GM23338 (cell line): ENCODE results near the gene CMC2. TPM values are rescaled to one million over a fixed set of nuclear protein-coding genes. Genes with fewer than 3 reads are reported as not detected.

Experiments
- ATAC-seq: fragments of 200-7000 bp; cut with Tn5 transposase; 3 replicates; pipeline ENCODE4 v1.9.1; 2020
- DNase-seq: peaks from one replicate; pipeline ENCODE4 v3.0.0-alpha.2; 2015; ENCODE audit warnings: low spot score
- H2AFZ ChIP-seq: fragments of 200-600 bp; sonication (generic); 2 replicates; pipeline ENCODE4 v1.8.0; 2016; ENCODE audit warnings: antibody characterized with exemption, mild to moderate bottlenecking, moderate library complexity
- H3F3A ChIP-seq: fragments of 200-600 bp; sonication (generic); replicated peaks from 2 replicates; pipeline ENCODE4 v1.8.0; 2017; ENCODE audit warnings: antibody characterized with exemption, mixed run types, low read depth
- H3K27ac ChIP-seq: fragments of 200-600 bp; sonication (generic); 2 replicates; pipeline ENCODE4 v1.6.1; 2016; ENCODE audit warnings: low read depth
- H3K27me3 ChIP-seq: fragments of 200-600 bp; sonication (generic); 2 replicates; pipeline ENCODE4 v1.8.0; 2016; ENCODE audit warnings: mild to moderate bottlenecking, mixed run types, moderate library complexity; ENCODE audit not compliant: insufficient read depth
- H3K36me3 ChIP-seq: fragments of 200-600 bp; sonication (generic); 2 replicates; pipeline ENCODE4 v1.8.0; 2016; ENCODE audit warnings: mild to moderate bottlenecking; ENCODE audit not compliant: insufficient read depth
- H3K4me1 ChIP-seq: fragments of 200-600 bp; sonication (generic); 2 replicates; pipeline ENCODE4 v1.8.0; 2016; ENCODE audit warnings: mild to moderate bottlenecking, moderate library complexity; ENCODE audit not compliant: insufficient read depth
- H3K4me2 ChIP-seq: fragments of 200-600 bp; sonication (generic); 2 replicates; pipeline ENCODE4 v1.7.1; 2017; ENCODE audit warnings: mixed run types
- H3K4me3 ChIP-seq: fragments of 200-600 bp; sonication (generic); 2 replicates; pipeline ENCODE4 v1.6.1; 2016; ENCODE audit warnings: mixed run types
- H3K79me2 ChIP-seq: fragments of 200-600 bp; sonication (generic); replicated peaks from 2 replicates; pipeline ENCODE4 v1.8.0; 2017; ENCODE audit warnings: mild to moderate bottlenecking; ENCODE audit not compliant: insufficient read depth
- H3K9me2 ChIP-seq: fragments of 200-600 bp; sonication (generic); 2 replicates; pipeline ENCODE4 v1.8.0; 2017; ENCODE audit not compliant: insufficient read depth
- H4K20me1 ChIP-seq: fragments of 200-600 bp; sonication (generic); replicated peaks from 2 replicates; pipeline ENCODE4 v1.8.0; 2017; ENCODE audit warnings: mild to moderate bottlenecking; ENCODE audit not compliant: insufficient read depth
- H3K27ac Mint-ChIP-seq: 2 replicates; pipeline ENCODE4 v1.8.0; 2020; ENCODE audit warnings: inconsistent platforms, mild to moderate bottlenecking, moderate library complexity, mixed read lengths
- H3K27me3 Mint-ChIP-seq: 3 replicates; pipeline ENCODE4 v1.8.0; 2022; ENCODE audit warnings: low read depth, mild to moderate bottlenecking, moderate library complexity, mixed read lengths, inconsistent platforms; ENCODE audit not compliant: insufficient read depth, poor library complexity
- H3K36me3 Mint-ChIP-seq: 3 replicates; pipeline ENCODE4 v1.8.0; 2021; ENCODE audit warnings: low read depth, mild to moderate bottlenecking, inconsistent platforms, moderate library complexity, mixed read lengths
- H3K4me1 Mint-ChIP-seq: 3 replicates; pipeline ENCODE4 v1.8.0; 2020; ENCODE audit warnings: mild to moderate bottlenecking, inconsistent platforms, mixed read lengths
- H3K4me3 Mint-ChIP-seq: 3 replicates; pipeline ENCODE4 v1.8.0; 2021; ENCODE audit warnings: moderate library complexity, mild to moderate bottlenecking, inconsistent platforms, mixed read lengths
- H3K9me3 Mint-ChIP-seq: 3 replicates; pipeline ENCODE4 v1.8.0; 2020; ENCODE audit warnings: moderate library complexity, mild to moderate bottlenecking, inconsistent platforms, mixed read lengths
- CREB1 ChIP-seq: fragments of 250-450 bp; sonication (Bioruptor Pico); IDR thresholded peaks from 2 replicates; pipeline ENCODE4 v1.5.0; 2020; ENCODE audit warnings: low read depth, mild to moderate bottlenecking, moderate library complexity
- CTCF ChIP-seq, 2 experiments: fragments of 200-600 bp in 1 of 2; sonication (generic) in 1 of 2; conservative IDR thresholded peaks; 2 replicates each; pipeline versions ENCODE4 v1.5.1 to v1.6.1; 2016 to 2017; ENCODE audit warnings: antibody characterized with exemption in 2 of 2, low read depth in 2 of 2, mild to moderate bottlenecking in 2 of 2, moderate library complexity in 1 of 2
- ETS1 ChIP-seq: IDR thresholded peaks from 2 replicates; pipeline ENCODE4 v1.6.1; 2016; ENCODE audit warnings: antibody characterized with exemption
- EZH2 ChIP-seq: fragments of 200-600 bp; sonication (generic); IDR thresholded peaks from one replicate; pipeline ENCODE4 v1.8.0; 2017; ENCODE audit warnings: antibody characterized with exemption, mild to moderate bottlenecking, low read depth; ENCODE audit not compliant: unreplicated experiment
- EZH2phosphoT487 ChIP-seq: fragments of 200-600 bp; sonication (generic); IDR thresholded peaks from one replicate; pipeline ENCODE4 v1.8.1; 2018; ENCODE audit warnings: antibody characterized with exemption; ENCODE audit not compliant: unreplicated experiment
- POLR2AphosphoS5 ChIP-seq: IDR thresholded peaks from 2 replicates; pipeline ENCODE4 v1.6.1; 2016; ENCODE audit warnings: antibody characterized with exemption, low read depth
- REST ChIP-seq: IDR thresholded peaks from one replicate; pipeline ENCODE4 v1.6.1; 2018; ENCODE audit warnings: antibody characterized with exemption; ENCODE audit not compliant: unreplicated experiment
- STAT1 ChIP-seq: IDR thresholded peaks from one replicate; pipeline ENCODE4 v1.6.1; 2016; ENCODE audit warnings: antibody characterized with exemption; ENCODE audit not compliant: unreplicated experiment
- ZNF114 ChIP-seq: fragments of 250-450 bp; sonication (Bioruptor Pico); IDR thresholded peaks from 2 replicates; pipeline ENCODE4 v1.5.0; 2020; ENCODE audit warnings: mild to moderate bottlenecking, moderate library complexity
- ZNF462 ChIP-seq: fragments of 250-450 bp; sonication (Bioruptor Pico); IDR thresholded peaks from 2 replicates; pipeline ENCODE4 v1.5.0; 2020; ENCODE audit warnings: mild to moderate bottlenecking, moderate library complexity
- polyA plus RNA-seq: library from polyadenylated mRNA; unstranded; fragments of >200 nt; fragmentation: Nextera tagmentation; extraction: Ambion mirVana; gene quantifications from 2 replicates; pipeline ENCODE4 v1.2.1, GENCODE V29; 2016
- total RNA-seq: library from RNA; depleted of rRNA; stranded (reverse); fragments of >200 nt; shearing (Covaris generic); gene quantifications from 2 replicates; pipeline ENCODE4 v1.2.3, GENCODE V29; 2014

Gene CMC2
- total and polyA plus RNA-seq, 2 experiments from 2014 or later: 35.7 to 211 TPM

GRCh38 chr16:80985611-80986010 is 21.1 kb downstream of the CMC2 start:
- H3K4me3 ChIP-seq: no peak overlapping the region
- H3K4me1 Mint-ChIP-seq: peaks cover 36% of the 10 kb centered on the region
- peaks cover 27% of the 10 kb centered on the region for H4K20me1 ChIP-seq
- DNase-seq (no peak), ATAC-seq (no peak)
- no peak overlapping the region for H3K4me2 ChIP-seq
- no peaks in the 10 kb centered on the region for H3F3A ChIP-seq
- TF ChIP-seq POLR2AphosphoS5 (no peak), CREB1 (CRISPR knock-in tag) (no peak), EZH2phosphoT487 (no peak), STAT1 (no peak), REST (no peak), ZNF114 (CRISPR knock-in tag) (no peak), CTCF (conservative IDR thresholded peaks at IDR 0.05; ENCODE audit: low read depth in 2 of 2) (no peak), EZH2 (no peak), ZNF462 (CRISPR knock-in tag) (no peak), ETS1 (no peak)
- H3K9me2 ChIP-seq: no peaks in the 10 kb centered on the region
- peaks cover 16% of the 10 kb centered on the region for H3K27me3 Mint-ChIP-seq
- H2AFZ ChIP-seq: no peak overlapping the region
- peaks cover 21% of the 10 kb centered on the region; the same call in 1 of the 2 replicates for H3K4me1 ChIP-seq
- H3K79me2 ChIP-seq: peaks cover 31% of the 10 kb centered on the region
- no peaks in the 10 kb centered on the region for H3K36me3 ChIP-seq
- H3K27ac ChIP-seq: no peak overlapping the region
- peaks cover 5% of the 10 kb centered on the region; the same call in 1 of the 2 replicates for H3K27me3 ChIP-seq
- H3K27ac Mint-ChIP-seq: no peak overlapping the region
- H3K36me3 Mint-ChIP-seq: peaks cover 6% of the 10 kb centered on the region; the same call in 1 of the 3 replicates
- no peaks in the 10 kb centered on the region for H3K9me3 Mint-ChIP-seq
- no peak overlapping the region for H3K4me3 Mint-ChIP-seq
